CD4-positive, alpha-beta T cell treated with Interleukin-4 for 4 hours (primary cell): Measurements from ENCODE around the gene PACSIN2.

ENCODE experiments used
- DNase-seq: peaks from one replicate; pipeline ENCODE4 v3.0.0-alpha.2; 2020

Gene PACSIN2

GRCh38 chr22:42878561-42879305, 136.2 kb downstream of the PACSIN2 start:
- DNase-seq: no peak

DNA sequence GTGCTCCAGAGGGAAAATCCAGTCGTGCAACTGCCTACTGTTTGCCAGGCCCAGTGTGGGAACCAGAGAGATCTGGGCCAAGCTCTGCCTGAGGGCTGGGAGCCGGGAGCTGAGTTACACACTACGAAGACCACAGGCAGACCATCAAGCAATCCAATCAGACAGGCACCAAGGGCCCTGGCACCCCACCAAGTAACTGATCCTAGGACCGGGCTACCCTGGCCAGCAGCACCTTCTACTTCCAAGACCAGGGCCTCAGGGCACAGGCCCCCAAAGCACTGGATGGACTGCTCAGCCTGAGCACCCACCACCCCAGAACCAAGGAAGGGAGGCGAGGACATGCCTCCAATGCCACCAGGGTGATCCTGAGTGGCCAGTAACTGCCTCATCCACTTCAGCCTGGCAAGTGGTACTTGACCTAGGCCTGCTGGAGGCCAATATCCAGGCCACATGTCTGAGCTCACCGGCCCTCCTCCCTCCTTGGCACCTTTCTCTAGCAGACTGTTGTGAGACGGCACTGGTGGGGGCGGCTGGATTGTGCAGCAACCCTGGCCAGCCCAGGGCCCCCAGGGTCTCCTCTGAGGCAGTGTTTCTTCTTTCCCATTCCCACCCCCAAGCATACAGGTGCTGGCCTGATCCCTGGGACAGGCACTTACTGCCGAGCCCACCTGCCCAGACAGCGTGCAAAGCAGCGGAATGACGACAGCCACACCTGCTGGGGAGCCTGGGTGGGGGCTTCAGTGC, 137.2 kb downstream of the PACSIN2 start:
- no peak for DNase-seq

DNA sequence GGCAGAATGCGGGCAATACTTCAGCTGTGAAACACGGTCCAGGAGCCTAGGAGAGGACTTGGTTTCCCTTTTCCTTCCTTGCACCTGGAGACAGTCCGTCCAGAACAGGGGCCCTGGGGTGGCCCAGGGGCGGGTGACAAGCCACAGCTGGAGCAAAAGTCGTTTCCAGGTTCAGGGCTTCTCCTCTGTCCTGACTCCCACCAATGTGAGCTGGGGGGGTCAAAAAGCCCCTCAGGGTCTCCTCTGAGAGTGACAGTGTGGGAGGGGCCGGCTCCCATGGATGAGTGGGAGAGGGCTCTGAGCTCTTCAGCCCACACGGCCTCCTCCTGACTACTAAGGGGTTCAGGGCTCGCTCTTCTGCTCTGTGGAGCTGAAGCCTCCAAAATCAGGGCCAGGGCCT, 137.8 kb downstream of the PACSIN2 start:
- no peak for DNase-seq

- no peak for DNase-seq
Observed at GRCh38 chr22:42876041-42876440, 138.9 kb downstream of the PACSIN2 start.

DNA sequence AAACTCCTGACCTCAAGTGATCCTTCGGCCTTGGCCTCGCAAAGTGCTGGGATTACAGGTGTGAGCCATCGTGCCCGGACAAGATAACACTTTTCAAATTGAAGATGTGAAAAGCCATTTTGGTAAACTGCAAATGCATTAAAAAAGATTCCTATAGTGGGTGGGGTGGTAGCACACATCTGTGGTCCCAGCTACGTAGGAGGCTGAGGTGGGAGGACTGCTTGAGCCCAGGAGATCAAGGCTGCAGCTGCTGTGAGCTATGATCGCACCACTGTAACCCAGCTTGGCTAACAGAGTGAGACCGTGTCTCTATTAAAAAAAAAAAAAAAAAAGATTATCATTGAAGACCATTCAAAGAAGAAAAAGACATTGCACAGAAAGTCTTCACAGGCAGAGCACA, 140.9 kb downstream of the PACSIN2 start:
- no peak for DNase-seq

DNA sequence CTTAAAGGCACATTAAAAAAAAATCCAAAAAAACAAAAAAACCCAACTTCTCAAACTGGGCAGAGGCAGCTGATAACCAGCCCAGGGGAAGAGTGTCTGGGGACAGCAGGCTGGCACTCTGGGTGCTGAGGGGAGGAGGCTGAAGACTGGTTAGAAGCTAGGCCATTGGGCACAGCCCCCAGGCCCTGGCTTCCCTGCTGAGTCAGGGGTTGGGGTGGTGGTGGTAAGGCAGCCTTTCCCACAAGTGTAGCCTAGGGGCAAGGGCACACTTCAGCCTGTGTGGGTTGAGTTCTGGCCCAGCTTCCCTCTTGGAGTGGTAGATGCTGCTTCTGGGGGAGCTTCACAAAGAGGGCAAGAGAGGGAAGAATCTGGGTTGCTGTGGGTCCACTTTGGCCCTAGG, 141.6 kb downstream of the PACSIN2 start:
- no peak for DNase-seq

DNA sequence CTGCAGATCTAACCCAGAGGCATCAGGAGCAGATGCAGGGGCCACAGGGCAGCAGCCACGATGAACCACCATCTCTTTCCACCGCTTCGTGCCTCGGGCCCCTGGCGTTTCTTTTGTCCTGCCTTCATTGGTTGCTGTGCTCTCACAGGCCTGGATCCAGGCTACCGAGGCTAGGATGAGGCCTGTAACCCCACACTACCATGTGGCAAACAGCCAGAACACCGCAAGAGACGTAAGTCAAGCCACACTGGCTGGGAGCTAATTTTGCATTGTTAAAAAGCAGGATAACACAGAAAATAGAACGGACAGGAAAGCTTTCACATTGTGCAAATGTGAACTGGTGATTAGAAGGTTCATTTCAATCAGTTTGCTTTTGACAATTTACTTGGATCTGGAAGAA, 142.1 kb downstream of the PACSIN2 start:
- DNase-seq: no peak

DNA sequence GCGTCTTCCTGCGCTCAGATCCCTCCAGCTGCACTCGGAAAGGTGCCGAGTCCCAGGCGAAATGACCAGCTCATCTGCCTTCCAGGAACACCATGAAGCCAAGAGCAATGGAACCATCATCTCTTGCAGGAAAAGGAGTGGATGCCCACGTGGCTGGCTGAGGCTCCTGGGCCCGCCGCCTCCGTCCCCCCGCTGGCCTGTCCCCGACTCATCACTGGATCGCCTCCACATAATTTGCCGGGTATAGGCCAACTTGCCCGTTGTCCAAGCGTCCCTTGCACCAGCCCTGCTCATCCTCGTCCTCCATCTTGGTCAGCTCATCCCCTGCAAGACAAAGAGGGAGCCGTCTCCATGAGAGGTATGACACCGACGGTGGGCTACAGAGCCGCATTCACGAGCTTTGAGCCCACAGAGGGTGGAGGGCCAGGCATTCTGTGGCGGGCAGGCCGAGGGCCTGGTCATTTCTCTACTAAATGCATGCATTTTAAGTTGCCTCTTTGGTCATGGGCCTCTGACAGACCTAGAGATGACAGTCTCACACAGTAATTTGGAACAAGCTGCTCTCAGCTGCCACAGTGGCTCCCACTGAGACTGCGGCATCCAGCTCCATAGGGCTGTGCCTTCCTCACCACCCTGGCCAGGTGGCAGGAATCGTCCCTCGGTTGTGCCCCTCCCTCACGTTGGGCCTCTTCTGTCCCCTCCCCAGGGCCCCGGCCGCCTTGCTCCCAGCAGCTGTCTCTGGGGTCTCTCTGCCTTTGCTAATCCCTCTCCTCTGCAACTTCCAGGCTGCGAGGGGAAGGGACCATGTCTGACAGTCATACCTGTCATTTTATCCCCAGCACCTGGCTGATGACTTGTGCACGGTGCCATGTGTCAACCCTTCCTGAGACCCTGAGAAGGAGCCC, 143.6 kb downstream of the PACSIN2 start:
- no peak for DNase-seq

- no peak for DNase-seq
Observed at GRCh38 chr22:42869888-42870480, 145.0 kb downstream of the PACSIN2 start.

DNA sequence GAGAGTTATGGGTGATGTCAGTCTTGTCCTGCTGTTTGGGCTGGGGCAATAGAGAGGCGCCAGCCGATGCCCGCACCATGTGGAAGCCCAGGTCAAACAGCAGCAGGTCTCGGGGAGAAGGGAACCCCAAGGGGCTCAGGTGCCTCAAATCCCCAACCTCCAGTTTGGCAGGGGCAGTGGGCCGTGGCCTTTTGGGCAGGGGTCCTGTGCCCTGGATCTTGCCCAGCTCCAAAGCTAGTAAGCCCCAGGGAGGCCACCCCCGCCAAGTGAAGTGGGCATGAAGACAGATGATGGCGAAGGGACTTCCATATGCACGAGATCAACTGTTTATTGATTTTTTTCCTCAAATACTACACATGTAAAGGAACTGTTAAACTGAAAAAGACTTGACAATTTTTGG, 145.5 kb downstream of the PACSIN2 start:
- DNase-seq: no peak

DNA sequence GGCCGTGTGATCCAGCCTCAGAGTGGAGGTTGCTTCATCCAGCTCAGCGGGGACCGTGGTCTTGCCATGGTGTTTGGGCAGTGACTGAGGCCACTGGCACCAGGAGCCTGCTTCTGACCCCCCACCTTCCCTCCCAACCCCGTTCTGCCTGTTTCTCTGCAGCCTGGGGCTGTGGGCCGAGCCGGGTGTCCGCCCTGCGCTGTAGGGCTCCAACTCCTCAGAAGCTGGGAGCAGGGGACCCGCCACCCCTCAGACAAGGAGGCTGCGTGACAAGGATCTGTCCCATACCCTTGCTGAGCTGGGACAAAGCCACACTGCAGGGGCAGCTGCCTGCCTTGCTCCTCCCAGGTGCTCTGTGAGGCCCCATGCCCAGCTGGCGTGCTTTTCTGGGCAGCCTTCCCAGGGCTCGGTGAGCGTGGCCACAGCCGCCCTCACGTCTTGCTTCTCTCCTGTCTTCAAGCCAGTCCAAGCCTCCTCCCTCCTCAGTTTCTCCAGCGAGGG, 146.1 kb downstream of the PACSIN2 start:
- no peak for DNase-seq

- DNase-seq: no peak
Observed at GRCh38 chr22:42866100-42866499, 148.8 kb downstream of the PACSIN2 start.

DNA sequence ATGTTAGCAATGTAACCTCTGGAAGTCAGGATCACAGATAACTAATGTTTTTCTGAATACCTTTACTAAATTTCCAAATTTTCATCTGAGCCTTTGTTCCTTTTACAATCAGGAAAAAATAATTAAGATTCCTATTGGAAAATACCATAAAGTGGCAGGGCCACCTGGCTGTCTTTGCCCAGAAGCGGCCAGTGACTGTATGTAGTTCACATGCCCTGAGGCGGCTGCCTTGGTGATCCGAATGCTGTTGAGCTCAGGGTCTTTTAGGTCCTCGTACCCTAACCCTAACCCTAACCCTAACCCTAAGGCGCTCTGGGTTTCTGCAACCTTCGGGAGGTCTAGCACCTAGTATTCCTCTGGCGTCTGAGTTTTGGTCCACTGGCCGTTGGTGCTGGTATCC, 149.4 kb downstream of the PACSIN2 start:
- DNase-seq: no peak

DNA sequence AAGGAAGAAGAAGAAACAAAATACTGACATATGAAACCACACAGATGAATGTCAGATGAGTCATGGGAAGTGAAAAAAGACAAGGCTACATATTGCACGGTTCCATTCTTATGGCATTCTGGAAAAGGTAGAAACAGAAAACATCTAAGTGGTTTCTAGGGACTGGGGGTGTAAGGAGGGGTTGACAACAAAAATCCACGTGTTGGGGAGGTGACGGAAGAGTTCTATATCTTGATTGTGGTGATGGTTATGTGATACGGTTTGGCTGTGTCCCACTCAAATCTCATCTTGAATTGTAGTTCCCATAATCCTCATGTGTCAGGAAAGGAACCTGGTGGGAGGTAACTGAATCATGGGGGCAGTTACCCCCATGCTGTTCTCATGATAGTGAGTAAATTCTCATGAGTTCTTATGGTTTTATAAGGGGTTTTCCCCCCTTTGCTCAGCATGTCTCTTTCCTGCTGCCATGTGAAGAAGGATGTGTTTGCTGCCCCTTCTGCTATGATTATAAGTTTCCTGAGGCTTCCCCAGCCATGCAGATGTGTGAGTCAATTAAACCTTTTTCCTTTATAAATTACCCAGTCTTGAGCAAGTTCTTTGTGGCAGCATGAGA, 151.5 kb downstream of the PACSIN2 start:
- peak; percentile 14 for DNase-seq

- no peak for DNase-seq
Observed at GRCh38 chr22:42862045-42862734, 152.8 kb downstream of the PACSIN2 start.

GRCh38 chr22:42860968-42861367, 154.0 kb downstream of the PACSIN2 start:
- DNase-seq: no peak

DNA sequence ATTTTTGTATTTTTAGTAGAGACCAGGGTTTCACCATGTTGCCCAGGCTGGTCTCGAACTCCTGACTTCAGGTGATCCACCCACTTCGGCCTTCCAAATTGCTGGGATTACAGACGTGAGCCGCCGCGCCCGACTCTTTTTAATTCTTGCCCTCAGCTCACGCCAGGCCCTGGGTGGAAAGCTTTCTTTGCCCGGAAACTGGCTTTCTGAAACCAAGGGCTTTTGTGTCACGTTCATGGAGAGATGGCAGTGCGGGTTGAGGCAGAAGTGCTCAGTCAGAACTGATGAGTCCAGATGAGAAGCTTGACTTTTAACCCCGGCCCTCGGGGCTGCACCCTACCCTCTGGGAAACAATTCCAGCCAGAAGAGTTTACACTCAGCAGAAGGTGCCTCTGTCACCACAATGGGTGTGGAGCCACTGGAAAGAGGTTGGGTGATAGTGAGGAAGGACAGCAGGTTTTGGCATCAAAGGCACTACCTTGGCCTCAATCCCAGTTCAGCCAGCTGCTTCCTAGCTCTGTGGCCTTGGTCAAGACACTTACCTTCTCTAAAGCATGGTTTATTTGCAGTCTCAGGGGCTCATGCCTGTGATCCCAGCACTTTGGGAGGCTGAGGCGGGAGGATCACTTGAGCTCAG, 157.0 kb downstream of the PACSIN2 start:
- DNase-seq: no peak

DNA sequence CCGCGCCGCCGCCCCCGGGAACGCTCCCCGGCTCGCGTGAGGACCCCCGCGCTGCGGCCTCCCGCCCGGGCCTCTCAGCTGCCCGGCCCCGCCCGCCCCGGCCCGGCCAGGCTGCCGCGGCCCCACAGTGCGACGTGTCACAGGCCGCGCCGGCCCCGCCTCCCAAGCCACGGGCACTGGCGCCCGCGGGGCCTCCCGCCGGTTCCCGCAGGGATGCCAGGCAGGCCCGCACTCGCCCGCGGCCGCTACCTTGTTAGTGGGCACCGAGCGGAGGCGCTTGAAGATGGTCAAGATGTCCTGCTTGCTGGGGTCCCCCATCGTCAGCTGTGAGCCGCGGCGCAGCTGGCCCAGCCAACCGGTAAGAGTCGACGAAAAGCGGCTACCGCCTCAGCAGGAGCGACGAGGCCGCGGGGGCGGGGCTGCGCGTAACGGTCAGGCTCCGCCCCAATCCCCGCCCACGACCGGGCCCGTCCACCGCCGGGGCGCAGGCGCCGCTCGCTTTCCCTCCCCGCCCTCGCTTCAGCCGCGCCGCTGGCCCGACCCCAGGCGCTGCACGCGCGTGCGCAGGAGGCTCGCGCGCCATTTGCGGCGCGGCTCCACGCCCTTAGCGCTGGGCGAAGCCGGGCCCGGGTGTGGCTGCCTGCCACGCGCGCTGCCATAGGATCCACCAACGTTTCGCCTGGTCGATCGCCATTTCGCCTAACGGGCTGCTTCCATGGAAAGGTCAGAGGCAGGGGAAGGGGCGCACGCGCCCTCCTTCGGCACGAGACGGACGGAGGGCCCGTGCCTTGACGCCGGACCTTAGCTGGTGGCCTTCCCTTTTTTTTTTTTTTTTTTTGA, 157.9 kb downstream of the PACSIN2 start, which contains the start of gene ARFGAP3:
Gene ARFGAP3 (minus strand): TSS at position 409 of the 840 bp plus-strand sequence. CDS start 91 bp downstream, at position 318.
- peak; percentile 89 for DNase-seq

DNA sequence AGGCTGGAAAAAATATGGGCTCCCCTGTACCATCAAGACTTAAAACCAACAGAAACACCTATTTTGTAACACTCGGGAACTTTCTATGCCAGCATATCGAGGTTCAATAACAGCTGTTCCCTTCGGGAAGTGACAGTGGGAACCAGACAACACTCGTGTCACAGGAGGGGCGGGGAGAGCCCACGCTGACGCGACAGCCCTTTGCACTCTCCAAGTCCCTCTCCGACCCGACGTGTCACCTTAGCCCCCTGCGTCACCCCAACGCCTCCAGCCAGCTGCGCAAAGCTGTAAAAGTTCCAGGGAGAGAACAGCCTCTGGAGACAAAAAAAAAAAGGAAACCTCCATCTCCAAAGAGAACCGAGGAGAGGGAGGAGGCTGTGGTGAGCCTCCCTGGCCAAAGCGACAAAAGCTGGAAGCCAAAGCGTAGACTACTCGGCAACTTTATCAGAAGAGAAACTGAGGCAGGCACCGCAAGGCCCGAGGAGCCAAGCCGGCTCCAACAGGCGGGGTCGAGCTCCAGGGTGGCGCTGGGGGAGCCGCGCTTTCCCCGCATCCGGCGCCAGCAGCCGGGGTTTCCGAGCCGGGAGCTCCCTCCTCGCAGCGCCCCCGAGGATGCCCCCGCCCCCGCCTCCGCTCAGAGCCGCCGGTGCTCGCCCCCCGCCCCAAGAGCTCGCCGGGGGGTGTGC, 158.6 kb downstream of the PACSIN2 start:
- peak; percentile 32 for DNase-seq
